Tibial artery (tissue), 4 donors: ENCODE results near the gene RNF41.
A peak's percentile ranks its signal among the peaks of the same experiment; 100 is the strongest.

Experiments
- DNase-seq, 2 donors: peaks; one replicate each; pipeline ENCODE4 v3.0.0-alpha.2; 2019
- H3K27ac ChIP-seq, 2 donors: fragments of 200-600 bp; sonication (generic) in 1 of 2; 1 replicate in 1 of 2; 2 replicates in 1 of 2; pipeline ENCODE4 v1.5.1; 2018 to 2019; ENCODE audit warnings: mild to moderate bottlenecking in 1 of 2
- H3K27me3 ChIP-seq, 2 donors: fragments of 200-600 bp; sonication (generic) in 1 of 2; one replicate each; pipeline versions ENCODE4 v1.5.1 to v1.6.0; 2016 to 2019
- H3K36me3 ChIP-seq, 3 donors: fragments of 200-600 bp; sonication (generic) in 2 of 3; one replicate each; pipeline ENCODE4 v1.5.1; 2016 to 2019; ENCODE audit warnings: mild to moderate bottlenecking in 2 of 3
- H3K4me1 ChIP-seq, 4 donors: fragments of 200-600 bp; sonication (generic) in 2 of 4; 1 replicate in 3 of 4; 2 replicates in 1 of 4; pipeline ENCODE4 v1.5.1; 2016 to 2019
- H3K4me3 ChIP-seq, 2 donors: fragments of 200-600 bp; sonication (generic) in 1 of 2; 1 replicate in 1 of 2; 2 replicates in 1 of 2; pipeline ENCODE4 v1.5.1; 2018 to 2019; ENCODE audit warnings: mild to moderate bottlenecking in 2 of 2
- H3K9me3 ChIP-seq, 3 donors: fragments of 200-600 bp; sonication (generic) in 1 of 3; one replicate each; pipeline ENCODE4 v1.5.1; 2016 to 2019
- CTCF ChIP-seq, 2 experiments: fragments of 200-600 bp in 1 of 2; fragments of 450-650 bp in 1 of 2; IDR thresholded peaks; one replicate each; pipeline ENCODE4 v1.5.1; 2017 to 2019; ENCODE audit warnings: antibody characterized with exemption in 2 of 2, mild to moderate bottlenecking in 1 of 2, moderate library complexity in 1 of 2
- intact Hi-C: fragments of 100-400 bp; cut with DNase I; formaldehyde crosslinking; loops from one replicate; pipeline ENCODE4 v1.15.0; 2023; ENCODE audit warnings: low total_unique reads

RNF41 gene

DNA sequence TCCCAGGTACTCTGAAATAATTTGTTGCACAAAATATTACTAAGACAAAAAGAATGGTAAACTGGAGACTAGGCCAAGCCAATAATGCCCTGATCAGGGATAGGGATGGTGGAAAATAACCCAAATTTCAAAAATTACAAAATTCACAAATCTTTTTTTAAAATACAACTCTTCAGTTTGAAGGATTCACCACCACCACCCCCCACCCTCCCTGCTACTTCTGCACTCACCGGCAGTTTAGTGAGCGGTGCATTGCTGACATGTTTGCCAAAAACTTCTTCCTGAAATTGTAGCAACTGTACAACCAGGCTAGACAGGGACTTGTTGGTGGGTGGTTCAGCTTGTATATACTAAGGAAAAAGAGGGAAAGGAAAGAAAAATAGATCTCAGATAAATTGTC, 34.8 kb downstream of the RNF41 start:
- H3K9me3 ChIP-seq, result no peaks in the 10 kb centered on the region
- H3K4me1 ChIP-seq, result peaks cover 0 to 28% (median 23%) of the 10 kb centered on the region in 4 donors
- no peak for TF ChIP-seq CTCF (IDR thresholded peaks at IDR 0.05)
- intact Hi-C loops, result no loop called here
- H3K36me3 ChIP-seq, result peaks cover 38 to 51% (median 48%) of the 10 kb centered on the region in 3 donors
- no peak overlapping the region for H3K4me3 ChIP-seq
- no peaks in the 10 kb centered on the region for H3K27me3 ChIP-seq
- H3K27ac ChIP-seq, result peak overlapping the region in 1 of 2 donors; percentile 99
- peak in 1 of 2 donors; percentile 51 for DNase-seq

DNA sequence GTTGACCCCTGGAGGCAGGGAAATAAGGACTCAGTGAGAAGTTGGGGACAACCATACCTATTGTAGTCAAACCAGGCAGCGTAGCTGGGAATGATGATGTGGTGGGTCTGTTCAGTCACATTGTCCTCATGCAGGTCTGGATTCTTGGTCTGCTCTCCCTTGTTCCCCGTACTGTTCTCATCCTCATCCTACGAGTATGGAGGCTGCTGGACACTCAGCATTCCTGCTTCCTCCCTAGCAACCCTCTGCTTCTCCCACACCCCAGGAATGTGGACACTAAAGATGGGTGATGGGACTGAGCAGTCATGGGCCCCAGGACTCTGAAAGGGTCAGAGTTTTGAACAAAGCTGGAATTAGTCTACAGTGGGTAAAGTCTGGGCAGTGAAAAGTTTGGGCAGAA, 43.4 kb downstream of the RNF41 start:
- Histone ChIP-seq H3K27ac (no peak overlapping the region), H3K4me1 (no peaks in the 10 kb centered on the region), H3K9me3 (no peaks in the 10 kb centered on the region), H3K27me3 (no peaks in the 10 kb centered on the region), H3K4me3 (no peak overlapping the region), H3K36me3 (peaks cover 92 to 98% (median 97%) of the 10 kb centered on the region in 3 donors)
- TF ChIP-seq CTCF (IDR thresholded peaks at IDR 0.05), result no peak
- peak in 1 of 2 donors; percentile 17 for DNase-seq
- intact Hi-C loops, result no loop called here

- H3K27ac ChIP-seq, result no peak overlapping the region
- peaks cover 95 to 100% (median 100%) of the 10 kb centered on the region in 3 donors for H3K36me3 ChIP-seq
- no peaks in the 10 kb centered on the region for H3K9me3 ChIP-seq
- intact Hi-C loops, result no loop called here
- H3K4me1 ChIP-seq, result no peaks in the 10 kb centered on the region
- no peaks in the 10 kb centered on the region for H3K27me3 ChIP-seq
- no peak for TF ChIP-seq CTCF (IDR thresholded peaks at IDR 0.05)
- no peak for DNase-seq
- no peak overlapping the region for H3K4me3 ChIP-seq
These were observed 48.9 kb downstream of the RNF41 start for GRCh38 chr12:56172839-56173238.

DNA sequence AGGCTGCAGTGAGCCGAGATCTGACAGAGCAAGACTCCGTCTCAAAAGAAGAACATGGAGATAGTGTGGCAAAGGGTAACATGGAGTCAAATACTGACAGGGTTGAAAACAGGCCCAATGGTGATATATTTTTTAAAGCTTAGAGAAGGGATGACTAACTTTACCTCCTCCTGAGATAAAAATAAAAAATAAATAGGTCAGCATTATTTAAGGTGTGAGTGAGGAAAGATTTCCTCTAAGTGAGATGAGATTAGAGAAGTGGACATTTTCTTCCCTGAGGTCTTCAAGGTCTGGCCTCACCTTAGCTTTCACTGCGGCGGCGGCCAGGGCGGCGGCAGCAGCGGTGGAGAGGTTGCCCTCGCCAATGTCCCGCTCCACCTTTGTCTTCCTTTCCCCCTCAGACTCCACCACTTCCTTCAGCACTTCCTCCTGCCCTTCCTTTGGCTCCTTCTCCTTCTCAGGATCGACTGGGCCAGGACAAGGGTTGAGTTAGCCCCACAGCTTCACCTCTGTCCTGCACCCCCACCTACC, 52.4 kb downstream of the RNF41 start:
- intact Hi-C loops, result no loop called here
- DNase-seq, result no peak
- H3K4me3 ChIP-seq, result no peak overlapping the region
- H3K9me3 ChIP-seq, result no peaks in the 10 kb centered on the region
- H3K36me3 ChIP-seq, result peaks cover 82 to 100% (median 100%) of the 10 kb centered on the region in 3 donors
- no peaks in the 10 kb centered on the region for H3K27me3 ChIP-seq
- no peaks in the 10 kb centered on the region for H3K4me1 ChIP-seq
- no peak overlapping the region for H3K27ac ChIP-seq
- TF ChIP-seq CTCF (IDR thresholded peaks at IDR 0.05), result no peak

GRCh38 chr12:56165369-56165768, 56.4 kb downstream of the RNF41 start:
- no peaks in the 10 kb centered on the region for H3K27me3 ChIP-seq
- H3K36me3 ChIP-seq, result peaks cover 80 to 100% (median 99%) of the 10 kb centered on the region in 3 donors
- no peak for DNase-seq
- peaks cover 0 to 30% (median 22%) of the 10 kb centered on the region in 4 donors for H3K4me1 ChIP-seq
- no peaks in the 10 kb centered on the region for H3K9me3 ChIP-seq
- no peak for TF ChIP-seq CTCF (IDR thresholded peaks at IDR 0.05)
- no peak overlapping the region for H3K4me3 ChIP-seq
- peak overlapping the region in 1 of 2 donors; percentile 27 for H3K27ac ChIP-seq
- intact Hi-C loops, result no loop called here
